HG03097 (cell line): ENCODE measurements around the gene UQCRC2.
"Not testable (repeated sequence)": the region's sequence is repeated elsewhere in the genome, so short reads cannot be mapped to it uniquely, and the experiment has no call there.

Experiments
- ATAC-seq: cut with Tn5 transposase; IDR thresholded peaks from one replicate; pipeline ENCODE4 v1.9.1; 2021; ENCODE audit not compliant: unreplicated experiment, low FRiP score

UQCRC2 gene

GRCh38 chr16:22008215-22009059 is 55.3 kb downstream of the UQCRC2 start:
- no peak for ATAC-seq

- ATAC-seq: no peak
Measured at GRCh38 chr16:22010902-22011301, 57.7 kb downstream of the UQCRC2 start.

- ATAC-seq: no peak
Measured at GRCh38 chr16:22012241-22012640, 59.1 kb downstream of the UQCRC2 start.

GRCh38 chr16:22013486-22013885 is 60.3 kb downstream of the UQCRC2 start:
- no peak for ATAC-seq

- ATAC-seq: no peak
Measured at GRCh38 chr16:22014271-22014873, 61.2 kb downstream of the UQCRC2 start.

GRCh38 chr16:22016927-22017326 is 63.8 kb downstream of the UQCRC2 start:
- no peak for ATAC-seq

GRCh38 chr16:22018559-22018958 is 65.4 kb downstream of the UQCRC2 start:
- no peak for ATAC-seq

GRCh38 chr16:22022151-22022550 is 69.0 kb downstream of the UQCRC2 start:
- no peak for ATAC-seq

- no peak for ATAC-seq
Measured at GRCh38 chr16:22023505-22023904, 70.3 kb downstream of the UQCRC2 start.

GRCh38 chr16:22024785-22025184 is 71.6 kb downstream of the UQCRC2 start:
- ATAC-seq: not testable (repeated sequence)

GRCh38 chr16:22027633-22028032 is 74.5 kb downstream of the UQCRC2 start:
- no peak for ATAC-seq

GRCh38 chr16:22029632-22030031 is 76.5 kb downstream of the UQCRC2 start:
- no peak for ATAC-seq

GRCh38 chr16:22030087-22030812 is 77.1 kb downstream of the UQCRC2 start:
- ATAC-seq: no peak

GRCh38 chr16:22031483-22032083 is 78.4 kb downstream of the UQCRC2 start:
- ATAC-seq: no peak
